GM12878 (cell line): ENCODE data around the gene PIP. TPM values are rescaled to one million over a fixed set of nuclear protein-coding genes. Genes with fewer than 3 reads are reported as not detected.

Experiments
- ATAC-seq: fragments of 200-7000 bp; cut with Tn5 transposase; 3 replicates; pipeline ENCODE4 v1.9.1; 2020; ENCODE audit warnings: mild to moderate bottlenecking, moderate library complexity
- BruUV-seq: library from RNA; stranded (reverse); fragments of 400-500 nt; replicated peaks from 2 replicates; lab custom pipeline; 2021; lab: Mats Ljungman, UMichigan
- CTCF ChIA-PET: fragments of 300-600 bp; sonication (Branson Sonifier 250); formaldehyde crosslinking; extraction: SDS; loops from one replicate; lab custom pipeline; 2021; ENCODE audit warnings: inconsistent platforms; lab: Yijun Ruan, JAX
- POLR2A ChIA-PET: fragments of 350-600 bp; formaldehyde crosslinking; extraction: SDS; loops from one replicate; lab custom pipeline; 2021; ENCODE audit warnings: inconsistent platforms; lab: Charles Lee
- RAD21 ChIA-PET: fragments of 300-600 bp; sonication (Branson Sonifier 250); formaldehyde crosslinking; loops from one replicate; lab custom pipeline; 2023; ENCODE audit warnings: antibody characterized with exemption; ENCODE audit not compliant: unreplicated experiment; lab: Charles Lee
- SMC1A ChIA-PET: fragments of 300-600 bp; sonication (Branson Sonifier 250); formaldehyde crosslinking; loops from one replicate; lab custom pipeline; 2023; ENCODE audit not compliant: unreplicated experiment, uncharacterized antibody; lab: Charles Lee
- DNase-seq: peaks from one replicate; pipeline ENCODE4 v3.0.0-alpha.2; 2011; ENCODE audit warnings: low read depth, low spot score
- FAIRE-seq: peaks from 3 replicates; lab custom pipeline; 2011; peaks lifted over from hg19 to GRCh38; lab: Jason Lieb, UNC
- H2AFZ ChIP-seq: 2 replicates; pipeline ENCODE4 v1.6.0; 2011; ENCODE audit warnings: low read depth, low read length, control low read depth; ENCODE audit not compliant: control insufficient read depth
- H3K27ac ChIP-seq: 2 replicates; pipeline ENCODE4 v1.5.1; 2011; ENCODE audit warnings: control low read depth; ENCODE audit not compliant: control insufficient read depth, insufficient read depth
- H3K27me3 ChIP-seq, 2 experiments: replicated peaks in 1 of 2; 2 replicates each; pipeline versions ENCODE4 v1.6.0 to v1.6.1; 2011; ENCODE audit warnings: low read length in 1 of 2; ENCODE audit not compliant: control insufficient read depth in 2 of 2, insufficient read depth in 2 of 2
- H3K36me3 ChIP-seq, 2 experiments: 2 replicates each; pipeline ENCODE4 v1.5.1; 2011; ENCODE audit warnings: low read length in 1 of 2; ENCODE audit not compliant: control insufficient read depth in 2 of 2, insufficient read depth in 2 of 2
- H3K4me1 ChIP-seq: 2 replicates; pipeline ENCODE4 v1.6.1; 2011; ENCODE audit warnings: mild to moderate bottlenecking, low read length, moderate library complexity, mixed read lengths; ENCODE audit not compliant: control insufficient read depth, insufficient read depth
- H3K4me2 ChIP-seq: 2 replicates; pipeline ENCODE4 v1.6.0; 2011; ENCODE audit warnings: control low read depth; ENCODE audit not compliant: control insufficient read depth, insufficient read depth
- H3K4me3 ChIP-seq: fragments of 200-600 bp; sonication (generic); 2 replicates; pipeline ENCODE4 v1.5.1; 2016
- H3K79me2 ChIP-seq: 2 replicates; pipeline ENCODE4 v1.6.0; 2011; ENCODE audit warnings: low read length; ENCODE audit not compliant: control insufficient read depth, insufficient read depth
- H3K9ac ChIP-seq: 2 replicates; pipeline ENCODE4 v1.8.0; 2011; ENCODE audit warnings: low read length, control low read depth, mixed read lengths; ENCODE audit not compliant: control insufficient read depth, insufficient read depth
- H3K9me3 ChIP-seq: replicated peaks from 3 replicates; pipeline ENCODE4 v1.5.1; 2011; ENCODE audit warnings: mild to moderate bottlenecking, low read length; ENCODE audit not compliant: control insufficient read depth, insufficient read depth
- H4K20me1 ChIP-seq: 2 replicates; pipeline ENCODE4 v1.6.0; 2011; ENCODE audit not compliant: control insufficient read depth, insufficient read depth
- NFIC ChIP-seq: IDR thresholded peaks from 2 replicates; pipeline ENCODE4 v1.6.1; 2012; ENCODE audit warnings: low read depth, mild to moderate bottlenecking, inconsistent platforms, low read length, moderate library complexity
- RAD51 ChIP-seq: fragments of 450-650 bp; IDR thresholded peaks from 2 replicates; pipeline ENCODE4 v1.6.1; 2016; ENCODE audit warnings: moderate library complexity, mild to moderate bottlenecking, inconsistent platforms
- SIX5 ChIP-seq: IDR thresholded peaks from 2 replicates; pipeline ENCODE4 v1.6.1; 2011; ENCODE audit warnings: mild to moderate bottlenecking, low read depth, low read length, moderate library complexity; ENCODE audit not compliant: severe bottlenecking
- SMAD1 ChIP-seq: fragments of 450-650 bp; IDR thresholded peaks from 2 replicates; pipeline ENCODE4 v1.6.1; 2018; ENCODE audit warnings: mild to moderate bottlenecking, low read depth; ENCODE audit not compliant: partially characterized antibody
- YBX1 ChIP-seq: fragments of 450-650 bp; IDR thresholded peaks from 2 replicates; pipeline ENCODE4 v1.6.1; 2016; ENCODE audit warnings: antibody characterized with exemption
- ZSCAN29 ChIP-seq: fragments of 450-650 bp; IDR thresholded peaks from 2 replicates; pipeline ENCODE4 v1.6.1; 2017; ENCODE audit warnings: mild to moderate bottlenecking, moderate library complexity
- WGBS: methylation state at CpG from one replicate; pipeline ENCODE4 v1.1.6; 2016; ENCODE audit warnings: low lambda C conversion rate; ENCODE audit not compliant: insufficient replicate concordance, insufficient coverage; ENCODE audit errors: missing lambda C conversion rate; 5-methylcytosine and 5-hydroxymethylcytosine counted together
- in situ Hi-C: fragments of 300-500 bp; cut with MboI; formaldehyde crosslinking; loops from 9 replicates; pipeline ENCODE4 v1.14.3; 2018; ENCODE audit warnings: mixed read lengths
- intact Hi-C: fragments of 100-400 bp; cut with micrococcal nuclease; formaldehyde crosslinking; loops from one replicate; pipeline ENCODE4 v1.14.2; 2022; ENCODE audit not compliant: unreplicated experiment
- polyA plus RNA-seq, 11 experiments: library from polyadenylated mRNA; depleted of rRNA in 4 of 11; unstranded in 6 of 11; stranded (reverse) in 5 of 11; fragments of >200 nt; fragmentation: Nextera tagmentation in 4 of 11; fragmentation: Illumina TruSeq in 1 of 11; extraction: Ambion mirVana in 4 of 11; extraction: Trizol in 1 of 11; gene quantifications; 1 replicate in 1 of 11; 2 replicates in 10 of 11; pipeline versions ENCODE4 v1.2.1 to v1.2.3, GENCODE V29; 2011 to 2016; ENCODE audit warnings: inconsistent platforms in 2 of 11, missing spikeins in 2 of 11, low read depth in 1 of 11
- total RNA-seq, 4 experiments: library from RNA; depleted of rRNA in 3 of 4; stranded (reverse); fragments of >200 nt in 3 of 4; fragmentation: Illumina TruSeq in 1 of 4; extraction: Trizol in 1 of 4; gene quantifications; 2 replicates each; pipeline versions ENCODE4 v1.2.1 to v1.2.3, GENCODE V29; 2013 to 2021
- TF ChIP-seq, protein P1 (sequence below): IDR thresholded peaks from 2 replicates; pipeline ENCODE4 v1.6.1; 2012; ENCODE audit warnings: improper control_type of control experiment, low read depth, low read length; ENCODE audit not compliant: insufficient replicate concordance
- TF ChIP-seq, protein P2 (sequence below): fragments of 450-650 bp; formaldehyde crosslinking; IDR thresholded peaks from 2 replicates; pipeline ENCODE4 v1.4.0; 2022; ENCODE audit warnings: mild to moderate bottlenecking, moderate library complexity
- TF ChIP-seq, protein P3 (sequence below): fragments of 150-350 bp; IDR thresholded peaks from 2 replicates; pipeline ENCODE4 v1.6.1; 2014; ENCODE audit warnings: mild to moderate bottlenecking, low read depth, low read length
- TF ChIP-seq, protein P4 (sequence below): fragments of 450-650 bp; IDR thresholded peaks from 2 replicates; pipeline ENCODE4 v1.6.1; 2016; ENCODE audit warnings: mild to moderate bottlenecking, moderate library complexity, borderline replicate concordance

Gene PIP
- total and polyA plus RNA-seq, 10 of the 15 experiments (the other 5 are each of a cell fraction or from before 2014, with no cell fraction given): not detected

DNA sequence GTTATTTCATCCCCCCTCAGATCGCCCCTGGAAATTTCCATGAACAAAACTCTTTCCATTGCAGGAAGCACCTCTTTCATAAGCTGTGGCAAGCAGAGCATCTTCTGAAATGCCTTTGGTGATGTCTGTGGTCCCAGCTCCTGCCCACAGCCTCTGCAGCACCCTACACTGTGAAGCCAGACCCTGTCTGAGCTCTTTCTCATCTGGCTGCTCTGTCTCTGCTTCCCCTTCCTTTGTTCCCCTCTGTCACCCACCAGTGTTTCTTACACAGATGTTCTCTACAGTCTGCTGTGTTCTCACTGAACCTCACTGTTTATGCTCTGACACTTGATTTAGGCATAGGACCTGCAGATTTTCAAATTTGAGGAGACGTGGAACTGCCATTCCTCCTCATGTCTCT lies 49.5 kb downstream of the PIP start:
- H3K27ac ChIP-seq: no peak overlapping the region

More for the DNA sequence above, 49.5 kb downstream of the PIP start:
- no peak overlapping the region for H3K9ac ChIP-seq
- 46% methylated on average over 2 of the region's 2 CpGs for WGBS
- intact Hi-C loops (no loop called here), in situ Hi-C loops (no loop called here)
- no peaks in the 10 kb centered on the region for H3K27me3 ChIP-seq
- ChIA-PET SMC1A (no interaction called here), CTCF (interaction anchor here (1.6 kb wide), 1 partner anchor 178 kb away, joined by 4 read pairs; no protein-coding TSS in a partner anchor), POLR2A (no interaction called here), RAD21 (no interaction called here)
- H3K79me2 ChIP-seq: no peaks in the 10 kb centered on the region
- BruUV-seq: no TSS peak
- no peaks in the 10 kb centered on the region for H3K36me3 ChIP-seq
- DNase-seq: no peak
- FAIRE-seq: no peak
- no peak overlapping the region for H2AFZ ChIP-seq
- H3K9me3 ChIP-seq: no peaks in the 10 kb centered on the region; the same call in 2 of the 3 replicates
- TF ChIP-seq SIX5: no peak
- no peak for TF ChIP-seq YBX1
- TF ChIP-seq, protein P1, sequence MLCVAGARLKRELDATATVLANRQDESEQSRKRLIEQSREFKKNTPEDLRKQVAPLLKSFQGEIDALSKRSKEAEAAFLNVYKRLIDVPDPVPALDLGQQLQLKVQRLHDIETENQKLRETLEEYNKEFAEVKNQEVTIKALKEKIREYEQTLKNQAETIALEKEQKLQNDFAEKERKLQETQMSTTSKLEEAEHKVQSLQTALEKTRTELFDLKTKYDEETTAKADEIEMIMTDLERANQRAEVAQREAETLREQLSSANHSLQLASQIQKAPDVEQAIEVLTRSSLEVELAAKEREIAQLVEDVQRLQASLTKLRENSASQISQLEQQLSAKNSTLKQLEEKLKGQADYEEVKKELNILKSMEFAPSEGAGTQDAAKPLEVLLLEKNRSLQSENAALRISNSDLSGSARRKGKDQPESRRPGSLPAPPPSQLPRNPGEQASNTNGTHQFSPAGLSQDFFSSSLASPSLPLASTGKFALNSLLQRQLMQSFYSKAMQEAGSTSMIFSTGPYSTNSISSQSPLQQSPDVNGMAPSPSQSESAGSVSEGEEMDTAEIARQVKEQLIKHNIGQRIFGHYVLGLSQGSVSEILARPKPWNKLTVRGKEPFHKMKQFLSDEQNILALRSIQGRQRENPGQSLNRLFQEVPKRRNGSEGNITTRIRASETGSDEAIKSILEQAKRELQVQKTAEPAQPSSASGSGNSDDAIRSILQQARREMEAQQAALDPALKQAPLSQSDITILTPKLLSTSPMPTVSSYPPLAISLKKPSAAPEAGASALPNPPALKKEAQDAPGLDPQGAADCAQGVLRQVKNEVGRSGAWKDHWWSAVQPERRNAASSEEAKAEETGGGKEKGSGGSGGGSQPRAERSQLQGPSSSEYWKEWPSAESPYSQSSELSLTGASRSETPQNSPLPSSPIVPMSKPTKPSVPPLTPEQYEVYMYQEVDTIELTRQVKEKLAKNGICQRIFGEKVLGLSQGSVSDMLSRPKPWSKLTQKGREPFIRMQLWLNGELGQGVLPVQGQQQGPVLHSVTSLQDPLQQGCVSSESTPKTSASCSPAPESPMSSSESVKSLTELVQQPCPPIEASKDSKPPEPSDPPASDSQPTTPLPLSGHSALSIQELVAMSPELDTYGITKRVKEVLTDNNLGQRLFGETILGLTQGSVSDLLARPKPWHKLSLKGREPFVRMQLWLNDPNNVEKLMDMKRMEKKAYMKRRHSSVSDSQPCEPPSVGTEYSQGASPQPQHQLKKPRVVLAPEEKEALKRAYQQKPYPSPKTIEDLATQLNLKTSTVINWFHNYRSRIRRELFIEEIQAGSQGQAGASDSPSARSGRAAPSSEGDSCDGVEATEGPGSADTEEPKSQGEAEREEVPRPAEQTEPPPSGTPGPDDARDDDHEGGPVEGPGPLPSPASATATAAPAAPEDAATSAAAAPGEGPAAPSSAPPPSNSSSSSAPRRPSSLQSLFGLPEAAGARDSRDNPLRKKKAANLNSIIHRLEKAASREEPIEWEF: no peak
- TF ChIP-seq, protein P2, sequence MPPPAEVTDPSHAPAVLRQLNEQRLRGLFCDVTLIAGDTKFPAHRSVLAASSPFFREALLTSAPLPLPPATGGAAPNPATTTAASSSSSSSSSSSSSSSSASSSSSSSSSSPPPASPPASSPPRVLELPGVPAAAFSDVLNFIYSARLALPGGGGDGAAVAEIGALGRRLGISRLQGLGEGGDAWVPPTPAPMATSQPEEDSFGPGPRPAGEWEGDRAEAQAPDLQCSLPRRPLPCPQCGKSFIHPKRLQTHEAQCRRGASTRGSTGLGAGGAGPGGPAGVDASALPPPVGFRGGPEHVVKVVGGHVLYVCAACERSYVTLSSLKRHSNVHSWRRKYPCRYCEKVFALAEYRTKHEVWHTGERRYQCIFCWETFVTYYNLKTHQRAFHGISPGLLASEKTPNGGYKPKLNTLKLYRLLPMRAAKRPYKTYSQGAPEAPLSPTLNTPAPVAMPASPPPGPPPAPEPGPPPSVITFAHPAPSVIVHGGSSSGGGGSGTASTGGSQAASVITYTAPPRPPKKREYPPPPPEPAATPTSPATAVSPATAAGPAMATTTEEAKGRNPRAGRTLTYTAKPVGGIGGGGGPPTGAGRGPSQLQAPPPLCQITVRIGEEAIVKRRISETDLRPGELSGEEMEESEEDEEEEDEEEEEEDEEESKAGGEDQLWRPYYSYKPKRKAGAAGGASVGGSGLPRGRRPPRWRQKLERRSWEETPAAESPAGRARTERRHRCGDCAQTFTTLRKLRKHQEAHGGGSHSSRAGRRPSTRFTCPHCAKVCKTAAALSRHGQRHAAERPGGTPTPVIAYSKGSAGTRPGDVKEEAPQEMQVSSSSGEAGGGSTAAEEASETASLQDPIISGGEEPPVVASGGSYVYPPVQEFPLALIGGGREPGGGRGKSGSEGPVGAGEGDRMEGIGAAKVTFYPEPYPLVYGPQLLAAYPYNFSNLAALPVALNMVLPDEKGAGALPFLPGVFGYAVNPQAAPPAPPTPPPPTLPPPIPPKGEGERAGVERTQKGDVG (CRISPR knock-in tag): no peak
- no peak for TF ChIP-seq RAD51
- no peak for TF ChIP-seq SMAD1
- TF ChIP-seq, protein P3, sequence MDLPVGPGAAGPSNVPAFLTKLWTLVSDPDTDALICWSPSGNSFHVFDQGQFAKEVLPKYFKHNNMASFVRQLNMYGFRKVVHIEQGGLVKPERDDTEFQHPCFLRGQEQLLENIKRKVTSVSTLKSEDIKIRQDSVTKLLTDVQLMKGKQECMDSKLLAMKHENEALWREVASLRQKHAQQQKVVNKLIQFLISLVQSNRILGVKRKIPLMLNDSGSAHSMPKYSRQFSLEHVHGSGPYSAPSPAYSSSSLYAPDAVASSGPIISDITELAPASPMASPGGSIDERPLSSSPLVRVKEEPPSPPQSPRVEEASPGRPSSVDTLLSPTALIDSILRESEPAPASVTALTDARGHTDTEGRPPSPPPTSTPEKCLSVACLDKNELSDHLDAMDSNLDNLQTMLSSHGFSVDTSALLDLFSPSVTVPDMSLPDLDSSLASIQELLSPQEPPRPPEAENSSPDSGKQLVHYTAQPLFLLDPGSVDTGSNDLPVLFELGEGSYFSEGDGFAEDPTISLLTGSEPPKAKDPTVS: no peak
- TF ChIP-seq, protein P4, sequence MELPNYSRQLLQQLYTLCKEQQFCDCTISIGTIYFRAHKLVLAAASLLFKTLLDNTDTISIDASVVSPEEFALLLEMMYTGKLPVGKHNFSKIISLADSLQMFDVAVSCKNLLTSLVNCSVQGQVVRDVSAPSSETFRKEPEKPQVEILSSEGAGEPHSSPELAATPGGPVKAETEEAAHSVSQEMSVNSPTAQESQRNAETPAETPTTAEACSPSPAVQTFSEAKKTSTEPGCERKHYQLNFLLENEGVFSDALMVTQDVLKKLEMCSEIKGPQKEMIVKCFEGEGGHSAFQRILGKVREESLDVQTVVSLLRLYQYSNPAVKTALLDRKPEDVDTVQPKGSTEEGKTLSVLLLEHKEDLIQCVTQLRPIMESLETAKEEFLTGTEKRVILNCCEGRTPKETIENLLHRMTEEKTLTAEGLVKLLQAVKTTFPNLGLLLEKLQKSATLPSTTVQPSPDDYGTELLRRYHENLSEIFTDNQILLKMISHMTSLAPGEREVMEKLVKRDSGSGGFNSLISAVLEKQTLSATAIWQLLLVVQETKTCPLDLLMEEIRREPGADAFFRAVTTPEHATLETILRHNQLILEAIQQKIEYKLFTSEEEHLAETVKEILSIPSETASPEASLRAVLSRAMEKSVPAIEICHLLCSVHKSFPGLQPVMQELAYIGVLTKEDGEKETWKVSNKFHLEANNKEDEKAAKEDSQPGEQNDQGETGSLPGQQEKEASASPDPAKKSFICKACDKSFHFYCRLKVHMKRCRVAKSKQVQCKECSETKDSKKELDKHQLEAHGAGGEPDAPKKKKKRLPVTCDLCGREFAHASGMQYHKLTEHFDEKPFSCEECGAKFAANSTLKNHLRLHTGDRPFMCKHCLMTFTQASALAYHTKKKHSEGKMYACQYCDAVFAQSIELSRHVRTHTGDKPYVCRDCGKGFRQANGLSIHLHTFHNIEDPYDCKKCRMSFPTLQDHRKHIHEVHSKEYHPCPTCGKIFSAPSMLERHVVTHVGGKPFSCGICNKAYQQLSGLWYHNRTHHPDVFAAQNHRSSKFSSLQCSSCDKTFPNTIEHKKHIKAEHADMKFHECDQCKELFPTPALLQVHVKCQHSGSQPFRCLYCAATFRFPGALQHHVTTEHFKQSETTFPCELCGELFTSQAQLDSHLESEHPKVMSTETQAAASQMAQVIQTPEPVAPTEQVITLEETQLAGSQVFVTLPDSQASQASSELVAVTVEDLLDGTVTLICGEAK: no peak
- no peak for TF ChIP-seq ZSCAN29
- TF ChIP-seq NFIC: no peak
- H3K4me2 ChIP-seq: no peak overlapping the region
- H4K20me1 ChIP-seq: no peaks in the 10 kb centered on the region
- H3K4me1 ChIP-seq: no peaks in the 10 kb centered on the region
- no peak overlapping the region for H3K4me3 ChIP-seq
- no peak for ATAC-seq
